ENCODE measurements around the gene MEIS1.
A peak's percentile ranks its signal among the peaks of the same experiment; 100 is the strongest.

The MEIS1 gene

DNA sequence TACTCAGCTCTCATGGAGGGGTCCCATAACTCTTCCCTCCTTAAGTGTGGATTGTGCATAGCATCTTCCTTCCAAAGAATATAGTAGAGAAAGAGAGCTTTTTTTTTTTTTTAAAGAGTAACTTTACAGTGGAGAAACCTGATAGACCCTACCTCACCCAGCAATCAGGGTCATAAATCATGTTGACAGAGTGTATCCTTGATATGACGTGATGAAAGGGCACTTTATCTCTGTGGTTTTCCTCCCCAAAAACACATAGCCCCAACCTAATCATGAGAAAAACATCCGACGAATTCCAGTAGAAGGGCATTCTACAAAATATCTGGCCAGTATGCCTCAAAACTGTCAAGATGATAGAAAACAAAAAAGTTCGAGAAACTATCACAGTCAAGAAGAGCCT, 29.5 kb upstream of the MEIS1 start:
- Mint-ChIP-seq H3K27me3 (ENCODE audit: low read depth) (no peaks in the 10 kb centered on the region), H3K9me3 (peaks cover 22% of the 10 kb centered on the region), H3K27ac (no peak overlapping the region), H3K36me3 (ENCODE audit: low read depth) (peaks cover 8% of the 10 kb centered on the region), H3K4me3 (no peak overlapping the region), H3K4me1 (no peaks in the 10 kb centered on the region)
- TF ChIP-seq, protein P1, sequence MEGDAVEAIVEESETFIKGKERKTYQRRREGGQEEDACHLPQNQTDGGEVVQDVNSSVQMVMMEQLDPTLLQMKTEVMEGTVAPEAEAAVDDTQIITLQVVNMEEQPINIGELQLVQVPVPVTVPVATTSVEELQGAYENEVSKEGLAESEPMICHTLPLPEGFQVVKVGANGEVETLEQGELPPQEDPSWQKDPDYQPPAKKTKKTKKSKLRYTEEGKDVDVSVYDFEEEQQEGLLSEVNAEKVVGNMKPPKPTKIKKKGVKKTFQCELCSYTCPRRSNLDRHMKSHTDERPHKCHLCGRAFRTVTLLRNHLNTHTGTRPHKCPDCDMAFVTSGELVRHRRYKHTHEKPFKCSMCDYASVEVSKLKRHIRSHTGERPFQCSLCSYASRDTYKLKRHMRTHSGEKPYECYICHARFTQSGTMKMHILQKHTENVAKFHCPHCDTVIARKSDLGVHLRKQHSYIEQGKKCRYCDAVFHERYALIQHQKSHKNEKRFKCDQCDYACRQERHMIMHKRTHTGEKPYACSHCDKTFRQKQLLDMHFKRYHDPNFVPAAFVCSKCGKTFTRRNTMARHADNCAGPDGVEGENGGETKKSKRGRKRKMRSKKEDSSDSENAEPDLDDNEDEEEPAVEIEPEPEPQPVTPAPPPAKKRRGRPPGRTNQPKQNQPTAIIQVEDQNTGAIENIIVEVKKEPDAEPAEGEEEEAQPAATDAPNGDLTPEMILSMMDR (IDR thresholded peaks at IDR 0.05; ENCODE audit: unreplicated experiment in 3 of 3) = no peak

DNA sequence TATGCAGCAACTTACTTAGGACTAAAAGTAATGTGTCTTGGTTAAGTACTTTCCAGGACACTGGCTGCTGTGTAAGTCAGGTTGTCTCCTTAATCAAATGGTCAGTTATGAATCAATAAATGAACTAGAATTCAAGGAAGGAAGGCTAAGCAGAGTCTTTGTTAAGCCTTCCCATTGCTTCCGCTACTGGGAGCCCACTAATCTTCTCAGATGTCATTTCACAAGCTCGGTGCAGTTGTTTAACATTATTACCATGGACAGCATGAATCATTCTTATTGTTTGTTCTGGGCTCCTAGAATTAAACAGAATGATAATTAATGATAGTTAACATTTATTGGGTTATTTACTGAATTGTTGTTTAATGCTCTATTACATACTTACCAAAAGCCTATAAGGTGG, 26.0 kb upstream of the MEIS1 start:
- peaks cover 8% of the 10 kb centered on the region for H3K4me1 Mint-ChIP-seq
- no peaks in the 10 kb centered on the region for H3K27me3 Mint-ChIP-seq (ENCODE audit: low read depth)
- no peak overlapping the region for H3K4me3 Mint-ChIP-seq
- H3K36me3 Mint-ChIP-seq (ENCODE audit: low read depth) = peaks cover 4% of the 10 kb centered on the region
- TF ChIP-seq, protein P1 (IDR thresholded peaks at IDR 0.05; ENCODE audit: unreplicated experiment in 3 of 3) = no peak
- peaks cover 7% of the 10 kb centered on the region for H3K9me3 Mint-ChIP-seq
- H3K27ac Mint-ChIP-seq = no peak overlapping the region

DNA sequence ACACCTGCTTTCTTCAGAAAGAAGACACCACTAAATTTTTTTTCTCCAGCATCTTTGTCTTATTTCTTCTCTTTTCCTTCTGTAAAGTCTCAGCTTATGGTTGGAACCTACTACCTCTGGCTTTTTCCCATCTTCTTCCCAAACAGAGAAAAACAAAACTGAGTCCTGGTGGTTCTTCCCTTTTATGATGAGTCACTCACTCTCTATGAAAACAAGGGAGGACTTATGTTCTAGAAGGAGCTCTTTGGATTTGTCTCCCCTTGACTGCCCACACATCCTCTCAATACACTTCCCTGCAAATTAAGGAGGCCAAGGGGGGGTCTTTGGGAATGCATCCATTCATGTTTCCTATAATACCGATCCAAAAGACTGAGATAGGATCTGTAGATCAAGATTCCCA, 22.1 kb upstream of the MEIS1 start:
- TF ChIP-seq, protein P1 (IDR thresholded peaks at IDR 0.05; ENCODE audit: unreplicated experiment in 3 of 3) = no peak
- peaks cover 8% of the 10 kb centered on the region for H3K4me1 Mint-ChIP-seq
- no peaks in the 10 kb centered on the region for H3K9me3 Mint-ChIP-seq
- H3K27me3 Mint-ChIP-seq (ENCODE audit: low read depth) = no peaks in the 10 kb centered on the region
- H3K4me3 Mint-ChIP-seq = no peak overlapping the region
- no peaks in the 10 kb centered on the region for H3K36me3 Mint-ChIP-seq (ENCODE audit: low read depth)
- peak overlapping the region in 1 of 3 experiments; percentile 40 for H3K27ac Mint-ChIP-seq

DNA sequence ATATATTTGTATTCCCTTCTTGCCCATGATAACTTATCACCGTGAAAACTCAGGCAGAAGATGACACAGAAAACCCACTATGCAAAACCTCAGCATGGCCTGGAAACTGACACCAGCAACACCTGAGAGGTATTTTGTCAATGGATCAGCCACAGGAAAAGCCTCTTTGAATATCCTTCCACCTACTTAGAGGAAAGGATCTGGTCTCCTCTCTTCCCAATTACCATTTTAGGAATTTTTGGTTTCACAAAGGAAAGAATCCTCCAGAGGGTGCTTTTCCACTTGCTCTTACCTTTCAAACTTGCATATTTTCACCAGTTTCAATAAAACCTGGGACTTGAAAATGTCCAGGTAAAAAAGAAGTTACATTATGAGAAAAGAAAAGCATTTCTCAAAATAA, 20.0 kb upstream of the MEIS1 start:
- Mint-ChIP-seq H3K4me3 (no peak overlapping the region), H3K27me3 (ENCODE audit: low read depth) (no peaks in the 10 kb centered on the region), H3K9me3 (no peaks in the 10 kb centered on the region), H3K27ac (no peak overlapping the region), H3K36me3 (ENCODE audit: low read depth) (no peaks in the 10 kb centered on the region), H3K4me1 (peaks cover 8% of the 10 kb centered on the region)
- TF ChIP-seq, protein P1 (IDR thresholded peaks at IDR 0.05; ENCODE audit: unreplicated experiment in 3 of 3) = no peak

DNA sequence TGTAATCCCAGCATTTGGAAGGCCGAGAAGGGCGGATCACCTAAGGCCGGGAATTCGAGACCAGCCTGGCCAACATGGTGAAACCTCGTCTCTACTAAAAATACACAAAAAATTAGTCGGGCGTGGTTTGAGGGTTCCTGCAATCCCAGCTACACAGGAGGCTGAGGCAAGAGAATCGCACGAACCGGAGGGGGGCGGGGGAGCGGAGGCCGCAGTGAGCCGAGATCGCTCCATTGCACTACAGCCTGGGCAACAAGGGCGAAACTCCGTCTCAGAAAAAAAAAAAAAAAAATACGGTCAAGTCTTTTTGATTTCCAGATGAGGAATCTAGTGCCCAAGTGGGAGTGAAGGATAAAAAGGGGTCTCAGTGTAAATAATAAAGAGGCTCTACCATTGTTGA, 16.5 kb upstream of the MEIS1 start:
- no peak overlapping the region for H3K27ac Mint-ChIP-seq
- peaks cover 8% of the 10 kb centered on the region for H3K4me1 Mint-ChIP-seq
- H3K9me3 Mint-ChIP-seq = no peaks in the 10 kb centered on the region
- no peaks in the 10 kb centered on the region for H3K36me3 Mint-ChIP-seq (ENCODE audit: low read depth)
- no peak overlapping the region for H3K4me3 Mint-ChIP-seq
- TF ChIP-seq, protein P1 (IDR thresholded peaks at IDR 0.05; ENCODE audit: unreplicated experiment in 3 of 3) = no peak
- H3K27me3 Mint-ChIP-seq (ENCODE audit: low read depth) = peaks cover 12% of the 10 kb centered on the region

DNA sequence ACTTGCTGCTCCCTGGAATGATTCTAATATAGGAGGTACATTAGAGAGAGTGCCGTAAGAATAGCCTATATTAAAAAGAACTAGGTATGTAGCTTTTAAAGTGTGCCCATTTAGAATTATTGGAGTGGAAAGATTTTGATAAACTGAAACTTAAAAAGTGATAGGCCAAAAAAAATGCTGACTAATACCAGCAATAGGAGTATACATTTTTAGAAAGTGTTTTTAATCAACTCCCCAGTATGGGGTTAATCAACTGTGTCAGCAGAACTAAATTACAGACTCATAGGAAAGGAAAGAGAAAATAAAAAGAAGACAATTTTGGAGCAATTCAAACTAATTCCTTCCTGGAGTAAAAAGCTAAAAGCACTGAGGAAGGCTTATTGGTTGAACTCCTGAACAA, 13.3 kb upstream of the MEIS1 start:
- H3K9me3 Mint-ChIP-seq = no peaks in the 10 kb centered on the region
- TF ChIP-seq, protein P1 (IDR thresholded peaks at IDR 0.05; ENCODE audit: unreplicated experiment in 3 of 3) = no peak
- peak overlapping the region in 1 of 3 experiments; percentile 10 for H3K27ac Mint-ChIP-seq
- H3K36me3 Mint-ChIP-seq (ENCODE audit: low read depth) = no peaks in the 10 kb centered on the region
- peaks cover 22% of the 10 kb centered on the region for H3K4me1 Mint-ChIP-seq
- H3K4me3 Mint-ChIP-seq = no peak overlapping the region
- peaks cover 42% of the 10 kb centered on the region for H3K27me3 Mint-ChIP-seq (ENCODE audit: low read depth)
